HCT116 (cell line): ENCODE measurements around the gene LCN15. TPM values are rescaled to one million over a fixed set of nuclear protein-coding genes. Genes with fewer than 3 reads are reported as not detected.

Experiments
- ATAC-seq: fragments of 200-7000 bp; cut with Tn5 transposase; 2 replicates; pipeline ENCODE4 v1.9.1; 2020; ENCODE audit warnings: mild to moderate bottlenecking, moderate library complexity
- BruUV-seq: library from RNA; stranded (reverse); fragments of 400-500 nt; replicated peaks from 2 replicates; lab custom pipeline; 2021; lab: Mats Ljungman, UMichigan
- CTCF ChIA-PET: fragments of 300-600 bp; sonication (Branson Sonifier 250); formaldehyde crosslinking; loops from one replicate; lab custom pipeline; 2021; ENCODE audit warnings: antibody characterized with exemption; lab: Charles Lee
- POLR2A ChIA-PET: fragments of 300-600, 350-600 bp; sonication (Branson Sonifier 250); formaldehyde crosslinking; loops from one replicate; lab custom pipeline; 2021; ENCODE audit warnings: antibody characterized with exemption; lab: Charles Lee
- RAD21 ChIA-PET, 2 experiments: fragments of 300-600 bp; sonication (Branson Sonifier 250); formaldehyde crosslinking; loops; one replicate each; lab custom pipeline; 2023; ENCODE audit warnings: low total read pairs in 2 of 2; ENCODE audit not compliant: uncharacterized antibody in 2 of 2, unreplicated experiment in 2 of 2, low non-redundant PET in 1 of 2; lab: Charles Lee
- DNase-seq: peaks from one replicate; pipeline ENCODE4 v3.0.0-alpha.2; 2010; ENCODE audit warnings: low read depth, low spot score
- H2AFZ ChIP-seq: fragments of 200-600 bp; shearing (Covaris generic), sonication (generic); 2 replicates; pipeline ENCODE4 v1.6.1; 2017; ENCODE audit warnings: low read depth, mixed run types, mixed read lengths, antibody characterized with exemption, low read length; ENCODE audit not compliant: poor library complexity, severe bottlenecking
- H3K27ac ChIP-seq: 2 replicates; pipeline ENCODE4 v1.5.1; 2012; ENCODE audit warnings: low read depth, low read length
- H3K27me3 ChIP-seq: fragments of 200-600 bp; sonication (generic); 2 replicates; pipeline ENCODE4 v1.6.1; 2016; ENCODE audit warnings: mixed run types, low read length, mixed read lengths; ENCODE audit not compliant: insufficient read depth
- H3K36me3 ChIP-seq, 2 experiments: fragments of 200-500 bp in 1 of 2; fragments of 200-600 bp in 1 of 2; sonication (Bioruptor generic) in 1 of 2; sonication (generic) in 1 of 2; 2 replicates each; pipeline versions ENCODE4 v1.5.1 to v1.6.1; 2014 to 2016; ENCODE audit warnings: low read length in 2 of 2, inconsistent platforms in 1 of 2, mixed read lengths in 1 of 2, mixed run types in 1 of 2; ENCODE audit not compliant: insufficient read depth in 2 of 2, control insufficient read depth in 1 of 2
- H3K4me1 ChIP-seq, 2 experiments: fragments of 200-600 bp in 1 of 2; sonication (generic) in 1 of 2; 2 replicates each; pipeline versions ENCODE4 v1.5.1 to v1.6.1; 2012 to 2017; ENCODE audit warnings: low read length in 2 of 2, inconsistent platforms in 1 of 2, mild to moderate bottlenecking in 1 of 2, mixed read lengths in 1 of 2, mixed run types in 1 of 2, moderate library complexity in 1 of 2; ENCODE audit not compliant: insufficient read depth in 2 of 2, control insufficient read depth in 1 of 2
- H3K4me2 ChIP-seq: fragments of 200-600 bp; sonication (generic); 2 replicates; pipeline ENCODE4 v1.6.1; 2017; ENCODE audit warnings: mixed run types, low read length, mixed read lengths
- H3K4me3 ChIP-seq, 2 experiments: fragments of 200-600 bp in 1 of 2; sonication (generic) in 1 of 2; replicated peaks in 1 of 2; 2 replicates each; pipeline ENCODE4 v1.5.1; 2011 to 2016; ENCODE audit warnings: low read length in 2 of 2, control low read depth in 1 of 2, low read depth in 1 of 2, mild to moderate bottlenecking in 1 of 2, mixed read lengths in 1 of 2, mixed run types in 1 of 2
- H3K79me2 ChIP-seq: fragments of 200-600 bp; sonication (generic); 2 replicates; pipeline ENCODE4 v1.6.1; 2017; ENCODE audit warnings: mild to moderate bottlenecking, mixed run types, low read length, moderate library complexity, mixed read lengths; ENCODE audit not compliant: insufficient read depth
- H3K9ac ChIP-seq: fragments of 200-600 bp; sonication (generic); 2 replicates; pipeline ENCODE4 v1.6.1; 2016; ENCODE audit warnings: low read length, mixed read lengths
- H3K9me2 ChIP-seq: fragments of 200-600 bp; sonication (generic), shearing (Covaris generic); 2 replicates; pipeline ENCODE4 v1.6.1; 2017; ENCODE audit warnings: mixed run types, mild to moderate bottlenecking, moderate library complexity; ENCODE audit not compliant: insufficient read depth
- H3K9me3 ChIP-seq, 2 experiments: fragments of 200-500 bp in 1 of 2; fragments of 200-600 bp in 1 of 2; sonication (Bioruptor generic) in 1 of 2; sonication (generic) in 1 of 2; 2 replicates each; pipeline ENCODE4 v1.6.1; 2014 to 2017; ENCODE audit warnings: low read length in 2 of 2, mixed read lengths in 2 of 2, inconsistent platforms in 1 of 2, low read depth in 1 of 2, mild to moderate bottlenecking in 1 of 2, mixed run types in 1 of 2, moderate library complexity in 1 of 2; ENCODE audit not compliant: control insufficient read depth in 1 of 2, insufficient read depth in 1 of 2
- H4K20me1 ChIP-seq: fragments of 200-600 bp; sonication (generic), shearing (Covaris generic); 2 replicates; pipeline ENCODE4 v1.6.1; 2017; ENCODE audit warnings: mixed run types, mild to moderate bottlenecking, moderate library complexity; ENCODE audit not compliant: insufficient read depth
- ATF3 ChIP-seq: IDR thresholded peaks from 2 replicates; pipeline ENCODE4 v1.6.1; 2012
- CBX3 ChIP-seq: IDR thresholded peaks from 2 replicates; pipeline ENCODE4 v1.6.1; 2012; ENCODE audit warnings: low read depth
- EGR1 ChIP-seq: IDR thresholded peaks from 2 replicates; pipeline ENCODE4 v1.6.1; 2012; ENCODE audit warnings: low read depth
- ELF1 ChIP-seq: IDR thresholded peaks from 2 replicates; pipeline ENCODE4 v1.6.1; 2012; ENCODE audit warnings: low read depth, borderline replicate concordance
- EZH2 ChIP-seq: fragments of 200-600 bp; sonication (generic); IDR thresholded peaks from 2 replicates; pipeline ENCODE4 v1.6.1; 2017; ENCODE audit warnings: antibody characterized with exemption, mixed run types
- EZH2phosphoT487 ChIP-seq: fragments of 200-600 bp; IDR thresholded peaks from 2 replicates; pipeline ENCODE4 v1.6.1; 2018; ENCODE audit warnings: antibody characterized with exemption, borderline replicate concordance
- FOSL1 ChIP-seq: IDR thresholded peaks from 2 replicates; pipeline ENCODE4 v1.6.1; 2012; ENCODE audit warnings: low read depth
- MAX ChIP-seq: IDR thresholded peaks from 2 replicates; pipeline ENCODE4 v1.6.1; 2012
- POLR2A ChIP-seq: IDR thresholded peaks from 2 replicates; pipeline ENCODE4 v1.7.0; 2011; ENCODE audit warnings: borderline replicate concordance; ENCODE audit not compliant: insufficient read depth, insufficient read length; ENCODE audit errors: extremely low read depth
- POLR2AphosphoS5 ChIP-seq: IDR thresholded peaks from 2 replicates; pipeline ENCODE4 v1.6.1; 2011; ENCODE audit warnings: mild to moderate bottlenecking, low read depth, low read length, moderate library complexity
- REST ChIP-seq: IDR thresholded peaks from 2 replicates; pipeline ENCODE4 v1.6.1; 2012; ENCODE audit warnings: low read depth
- SIN3A ChIP-seq: IDR thresholded peaks from 2 replicates; pipeline ENCODE4 v1.6.1; 2012; ENCODE audit warnings: low read depth
- SP1 ChIP-seq: IDR thresholded peaks from 2 replicates; pipeline ENCODE4 v1.6.1; 2012; ENCODE audit warnings: low read depth
- TCF7L2 ChIP-seq: IDR thresholded peaks from 2 replicates; pipeline ENCODE4 v1.7.0; 2011; ENCODE audit warnings: borderline replicate concordance, inconsistent platforms; ENCODE audit not compliant: insufficient read depth, insufficient read length; ENCODE audit errors: extremely low read depth
- YY1 ChIP-seq: IDR thresholded peaks from 2 replicates; pipeline ENCODE4 v1.6.1; 2011; ENCODE audit warnings: low read length, low read depth, moderate library complexity, mild to moderate bottlenecking; ENCODE audit not compliant: insufficient replicate concordance; ENCODE audit errors: extremely low read depth
- ZBTB33 ChIP-seq: IDR thresholded peaks from 2 replicates; pipeline ENCODE4 v1.6.1; 2011; ENCODE audit warnings: mild to moderate bottlenecking, low read length, moderate library complexity; ENCODE audit not compliant: insufficient replicate concordance; ENCODE audit errors: extremely low read depth
- ZFX ChIP-seq: fragments of 450-650 bp; IDR thresholded peaks from 2 replicates; pipeline ENCODE4 v1.6.1; 2017
- ZNF274 ChIP-seq: fragments of 200-500 bp; sonication (Bioruptor generic); IDR thresholded peaks from 2 replicates; pipeline ENCODE4 v1.6.1; 2014; ENCODE audit warnings: mild to moderate bottlenecking, low read depth, low read length, inconsistent platforms
- intact Hi-C: fragments of 100-400 bp; cut with micrococcal nuclease; formaldehyde crosslinking; loops from 2 replicates; pipeline ENCODE4 v1.10.0; 2022
- total RNA-seq: library from RNA; stranded (reverse); gene quantifications from one replicate; pipeline ENCODE4 v1.2.1, GENCODE V29; 2021; ENCODE audit not compliant: unreplicated experiment

Gene LCN15
- total RNA-seq, 1 experiment from 2014 or later = 0.76 TPM

GRCh38 chr9:136754626-136755301 is 9.6 kb downstream of the LCN15 start (continued):
- TF ChIP-seq ZBTB33 (no peak), EZH2 (no peak)

- ATAC-seq = no peak
- BruUV-seq = no TSS peak
- CTCF ChIA-PET = interaction anchor here (1.4 kb wide), 1 partner anchor 61 kb away, joined by 4 read pairs; no protein-coding TSS in a partner anchor
Measured at GRCh38 chr9:136754059-136754572, 10.2 kb downstream of the LCN15 start.

More at GRCh38 chr9:136754059-136754572, 10.2 kb downstream of the LCN15 start:
- no peak for DNase-seq
- Histone ChIP-seq H3K9me3 (peaks cover 4 to 22% of the 10 kb centered on the region in 2 experiments; a peak in 3 of 4 replicates), H3K9ac (no peak overlapping the region), H3K36me3 (no peaks in the 10 kb centered on the region), H3K9me2 (no peaks in the 10 kb centered on the region), H3K4me1 (no peaks in the 10 kb centered on the region), H3K4me3 (no peak overlapping the region), H2AFZ (no peak overlapping the region), H3K79me2 (no peaks in the 10 kb centered on the region), H4K20me1 (no peaks in the 10 kb centered on the region), H3K27ac (no peak overlapping the region), H3K4me2 (no peak overlapping the region), H3K27me3 (no peaks in the 10 kb centered on the region)
- ChIA-PET RAD21 (no interaction called here), POLR2A (no interaction called here)
- intact Hi-C loops = no loop called here
- TF ChIP-seq FOSL1 = no peak
- TF ChIP-seq SP1 = no peak
- TF ChIP-seq POLR2A = no peak
- no peak for TF ChIP-seq TCF7L2
- no peak for TF ChIP-seq YY1
- TF ChIP-seq EGR1 = no peak
- no peak for TF ChIP-seq SIN3A
- no peak for TF ChIP-seq CBX3
- TF ChIP-seq REST = no peak
- no peak for TF ChIP-seq POLR2AphosphoS5
- no peak for TF ChIP-seq ZNF274
- TF ChIP-seq EZH2 = no peak
- no peak for TF ChIP-seq ATF3
- TF ChIP-seq EZH2phosphoT487 = no peak
- TF ChIP-seq MAX = no peak
- TF ChIP-seq ZFX = no peak
- TF ChIP-seq ELF1 = no peak
